Activated CD4-positive, CD25-positive, alpha-beta regulatory T cell (primary cell): ENCODE results near the gene AMY2B.
"Not testable (repeated sequence)": the region's sequence is repeated elsewhere in the genome, so short reads cannot be mapped to it uniquely, and the experiment has no call there.

Experiments used
- DNase-seq, 4 experiments: peaks; one replicate each; lab custom pipeline; 2025; lab: John Stamatoyannopoulos, UW

Gene AMY2B

GRCh38 chr1:103571289-103571688 lies at the start of gene AMY2B:
Gene AMY2B, plus strand, starts transcription at chr1:103571589. Its CDS starts 14 bp downstream, at chr1:103571603.
- not testable (repeated sequence) for DNase-seq

- DNase-seq = no peak
Measured at GRCh38 chr1:103523346-103523745, 48.0 kb upstream of the AMY2B start.

- no peak for DNase-seq
Measured at GRCh38 chr1:103525114-103525606, 46.2 kb upstream of the AMY2B start.

- DNase-seq = peak; percentile 74 to 87 (median 78)
Measured at GRCh38 chr1:103525607-103526507, 45.5 kb upstream of the AMY2B start, which contains the start of gene RNPC3. Gene RNPC3, plus strand, starts transcription at chr1:103525699. Its CDS starts 372 bp downstream, at chr1:103526071.

GRCh38 chr1:103527331-103527730 lies 44.1 kb upstream of the AMY2B start:
- no peak for DNase-seq

- peak in 2 of 4 experiments; percentile 37 to 51 for DNase-seq
Measured at GRCh38 chr1:103529746-103530145, 41.6 kb upstream of the AMY2B start.

- no peak for DNase-seq
Measured at GRCh38 chr1:103538226-103538625, 33.2 kb upstream of the AMY2B start.

GRCh38 chr1:103541431-103541830 lies 30.0 kb upstream of the AMY2B start:
- DNase-seq = no peak

GRCh38 chr1:103546496-103546895 lies 24.9 kb upstream of the AMY2B start:
- DNase-seq = no peak

- no peak for DNase-seq
Measured at GRCh38 chr1:103547840-103548239, 23.5 kb upstream of the AMY2B start.

- no peak for DNase-seq
Measured at GRCh38 chr1:103560427-103560826, 11.0 kb upstream of the AMY2B start.

GRCh38 chr1:103561124-103561523 lies 10.3 kb upstream of the AMY2B start:
- DNase-seq = not testable (repeated sequence)

- no peak for DNase-seq
Measured at GRCh38 chr1:103561643-103562395, 9.6 kb upstream of the AMY2B start.

GRCh38 chr1:103563056-103563455 lies 8.3 kb upstream of the AMY2B start:
- DNase-seq = no peak

- no peak for DNase-seq
Measured at GRCh38 chr1:103569493-103569892, 1.9 kb upstream of the AMY2B start.

GRCh38 chr1:103576065-103576464 lies 4.7 kb downstream of the AMY2B start:
- no peak for DNase-seq

- DNase-seq = not testable (repeated sequence)
Measured at GRCh38 chr1:103576784-103577183, 5.4 kb downstream of the AMY2B start.

- no peak for DNase-seq
Measured at GRCh38 chr1:103582464-103582863, 11.1 kb downstream of the AMY2B start.

GRCh38 chr1:103583887-103584286 lies 12.5 kb downstream of the AMY2B start:
- DNase-seq = no peak

- no peak for DNase-seq
Measured at GRCh38 chr1:103584537-103584936, 13.1 kb downstream of the AMY2B start.

- DNase-seq = not testable (repeated sequence)
Measured at GRCh38 chr1:103602740-103603139, 31.4 kb downstream of the AMY2B start.

- no peak for DNase-seq
Measured at GRCh38 chr1:103616362-103616761, 45.0 kb downstream of the AMY2B start.
